Measurements from ENCODE around the gene B3GAT1. TPM values are rescaled to one million over a fixed set of nuclear protein-coding genes. Genes with fewer than 3 reads are reported as not detected.

The B3GAT1 gene
- total RNA-seq, 2 experiments from 2014 or later, result 0.11 to 0.21 TPM

DNA sequence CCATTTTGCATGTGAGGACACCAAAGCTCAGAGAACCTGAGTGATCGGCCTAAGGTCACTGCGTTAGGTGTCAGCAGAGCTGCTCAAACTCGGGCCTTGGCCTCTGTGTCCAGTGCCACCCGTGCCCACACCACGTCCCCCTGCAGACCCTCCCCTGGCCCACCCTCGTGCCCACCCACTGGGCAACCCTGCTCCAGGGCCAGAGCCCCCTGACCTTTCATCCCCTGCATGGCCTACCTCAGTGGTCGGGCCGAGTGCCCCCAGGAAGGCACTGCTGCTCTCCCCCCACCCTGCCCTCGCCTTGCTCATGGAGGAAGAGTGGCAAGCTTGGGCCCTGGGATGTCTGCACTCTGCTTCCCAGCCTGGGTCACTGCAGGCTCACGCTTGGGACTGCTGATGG, 17.7 kb downstream of the B3GAT1 start:
- DNase-seq, result no peak
- no peaks in the 10 kb centered on the region for H3K4me1 Mint-ChIP-seq
- H3K36me3 Mint-ChIP-seq (ENCODE audit: low read depth), result no peaks in the 10 kb centered on the region
- peaks cover 2% of the 10 kb centered on the region for H3K27me3 Mint-ChIP-seq
- no peak for ATAC-seq
- ChIA-PET POLR2A (no interaction called here), CTCF (no interaction called here)
- intact Hi-C loops (cut with DNase I, micrococcal nuclease), result no loop called here
- H3K9me3 Mint-ChIP-seq (ENCODE audit: low read depth), result no peaks in the 10 kb centered on the region
- no peak overlapping the region for H3K4me3 Mint-ChIP-seq
- H3K27ac Mint-ChIP-seq, result no peak overlapping the region

DNA sequence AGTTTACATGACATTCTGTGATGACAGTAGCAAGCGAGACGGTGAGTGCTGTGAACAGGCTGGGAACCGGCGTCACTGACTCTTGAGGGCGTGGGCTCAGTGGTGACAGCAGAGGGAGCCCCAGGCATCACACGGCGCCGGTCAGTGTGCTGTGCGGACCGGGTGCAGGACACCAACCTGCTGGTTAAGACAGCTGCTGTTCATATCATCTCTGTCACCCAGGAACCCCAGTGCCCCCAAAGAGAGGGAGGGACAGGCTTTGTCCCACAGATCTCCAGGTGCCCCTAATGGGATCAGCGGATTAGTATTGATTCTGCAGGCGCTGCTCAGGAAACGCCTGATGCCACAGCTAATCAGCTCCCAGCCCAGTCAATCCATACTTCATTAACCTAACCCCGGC, 18.4 kb downstream of the B3GAT1 start:
- ATAC-seq (no peak), DNase-seq (no peak)
- Mint-ChIP-seq H3K27ac (no peak overlapping the region), H3K9me3 (ENCODE audit: low read depth) (no peaks in the 10 kb centered on the region), H3K4me1 (no peaks in the 10 kb centered on the region), H3K4me3 (no peak overlapping the region), H3K36me3 (ENCODE audit: low read depth) (no peaks in the 10 kb centered on the region), H3K27me3 (peaks cover 2% of the 10 kb centered on the region)
- ChIA-PET POLR2A (no interaction called here), CTCF (no interaction called here)
- intact Hi-C loops (cut with DNase I, micrococcal nuclease), result no loop called here

DNA sequence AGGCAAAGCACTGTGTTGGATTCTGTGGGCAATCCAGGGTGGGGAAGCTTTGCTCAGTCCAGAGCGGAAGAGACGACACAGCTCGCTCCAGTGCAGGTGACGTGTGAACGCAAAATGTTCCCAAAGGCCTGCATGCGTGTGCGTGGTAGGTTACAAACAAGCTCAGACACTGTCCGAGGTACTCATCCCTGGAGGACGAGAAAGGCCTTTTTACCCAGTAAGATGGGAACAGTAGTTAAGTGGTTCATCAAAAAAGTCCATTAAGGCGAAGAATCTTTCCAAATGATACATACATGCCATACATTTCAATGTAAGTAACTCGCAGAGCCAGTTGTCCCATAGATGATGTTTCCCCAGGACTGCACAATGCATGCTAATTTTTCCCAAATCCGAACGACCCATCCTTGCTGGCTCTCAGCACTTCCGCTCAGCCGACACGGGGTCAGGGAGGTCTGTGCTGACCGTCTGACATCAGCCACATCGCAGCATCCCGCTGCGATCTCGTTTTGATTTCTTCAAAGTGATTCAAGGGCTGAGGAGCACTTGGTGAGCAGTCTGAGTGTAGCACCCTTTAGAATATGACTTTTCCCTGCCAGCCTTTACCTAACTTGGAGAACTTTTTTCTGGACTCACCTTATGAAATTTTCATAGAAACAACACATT, 19.0 kb downstream of the B3GAT1 start:
- Mint-ChIP-seq H3K36me3 (ENCODE audit: low read depth) (no peaks in the 10 kb centered on the region), H3K27me3 (peaks cover 2% of the 10 kb centered on the region), H3K9me3 (ENCODE audit: low read depth) (no peaks in the 10 kb centered on the region), H3K27ac (no peak overlapping the region), H3K4me1 (no peaks in the 10 kb centered on the region), H3K4me3 (no peak overlapping the region)
- ATAC-seq, result no peak
- CTCF ChIA-PET, result no interaction called here
- no peak for DNase-seq
- POLR2A ChIA-PET, result no interaction called here
- intact Hi-C loops (cut with DNase I, micrococcal nuclease), result no loop called here

DNA sequence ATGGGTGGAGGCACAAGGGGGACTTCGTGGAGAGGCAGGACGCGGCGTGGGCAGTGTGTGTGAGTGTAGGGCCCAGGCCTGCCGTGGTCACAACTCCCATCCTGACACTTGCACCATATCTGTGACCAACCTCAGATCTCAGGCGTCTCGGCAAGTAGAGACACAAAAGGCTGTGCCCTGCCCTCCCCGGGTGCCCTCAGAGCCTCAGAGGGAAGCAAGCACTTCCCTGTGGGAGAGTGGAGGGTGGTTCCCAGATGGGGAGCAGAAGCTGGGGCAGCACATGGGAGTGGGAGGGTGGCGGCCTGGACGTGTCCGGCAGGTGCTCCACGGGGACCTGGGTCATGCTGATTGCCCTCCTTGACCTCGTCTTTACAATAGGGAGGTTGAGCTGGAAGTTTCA, 20.4 kb downstream of the B3GAT1 start:
- Mint-ChIP-seq H3K36me3 (ENCODE audit: low read depth) (no peaks in the 10 kb centered on the region), H3K9me3 (ENCODE audit: low read depth) (no peaks in the 10 kb centered on the region), H3K4me1 (peaks cover 7% of the 10 kb centered on the region), H3K4me3 (no peak overlapping the region), H3K27ac (no peak overlapping the region), H3K27me3 (peaks cover 5% of the 10 kb centered on the region)
- no peak for DNase-seq
- POLR2A ChIA-PET, result no interaction called here
- CTCF ChIA-PET, result interaction anchor here (0.5 to 0.6 kb wide), 3 partner anchors 9 to 374 kb away, joined by 3 to 4 read pairs (median 3); no protein-coding TSS in a partner anchor
- intact Hi-C loops (cut with DNase I, micrococcal nuclease), result no loop called here
- ATAC-seq, result no peak

DNA sequence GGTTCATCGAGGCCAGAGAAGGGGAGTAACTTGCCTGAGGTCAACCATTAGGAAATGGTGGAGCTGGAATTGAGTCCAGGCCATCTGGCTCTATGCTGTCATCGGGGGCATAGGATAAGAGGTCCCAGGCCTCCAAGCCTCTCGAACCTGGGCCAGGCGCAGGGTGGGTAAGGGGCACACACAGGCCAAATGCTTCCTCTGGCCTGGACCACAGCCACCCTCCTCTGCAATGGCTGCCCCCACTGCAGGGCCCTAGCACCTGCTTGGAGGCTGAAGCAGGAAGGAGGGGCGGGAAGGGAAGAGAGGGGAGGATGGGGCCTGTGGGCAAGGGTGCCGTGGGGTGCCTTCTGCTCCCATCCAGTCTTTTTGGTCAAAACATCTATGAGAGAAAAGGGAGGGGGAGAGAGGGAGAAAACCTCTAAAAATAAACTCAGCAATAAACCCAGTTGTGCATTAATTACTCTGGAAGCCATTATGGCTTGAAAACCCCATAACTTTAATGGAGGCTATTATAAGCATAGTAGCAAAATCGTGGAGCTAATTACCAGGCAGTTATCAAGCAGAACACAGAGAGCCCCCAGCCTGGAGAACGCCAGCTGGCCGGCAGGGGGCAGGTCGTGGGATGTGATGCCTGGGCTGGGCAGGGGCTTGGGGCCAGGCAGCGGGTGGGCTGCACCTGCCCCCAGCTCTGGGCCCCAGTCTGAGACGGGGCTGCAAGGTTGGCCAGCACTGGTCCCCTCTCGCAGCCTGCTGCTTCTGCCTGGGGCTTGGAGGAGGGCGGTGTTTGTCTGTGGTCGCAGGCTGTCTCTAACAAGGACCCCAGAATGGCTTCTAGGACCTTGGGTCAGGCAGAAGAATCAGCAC, 21.1 kb downstream of the B3GAT1 start:
- ChIA-PET POLR2A (interaction anchor here (0.6 kb wide), 1 partner anchor 136 kb away, joined by 3 read pairs; no protein-coding TSS in a partner anchor), CTCF (interaction anchor here (0.5 kb wide), 1 partner anchor 117 kb away, joined by 3 read pairs; no protein-coding TSS in a partner anchor)
- Mint-ChIP-seq H3K9me3 (ENCODE audit: low read depth) (no peaks in the 10 kb centered on the region), H3K4me3 (no peak overlapping the region), H3K36me3 (ENCODE audit: low read depth) (no peaks in the 10 kb centered on the region), H3K4me1 (peaks cover 15% of the 10 kb centered on the region), H3K27ac (no peak overlapping the region), H3K27me3 (peaks cover 6% of the 10 kb centered on the region)
- no peak for DNase-seq
- no peak for ATAC-seq
- intact Hi-C loops (cut with DNase I, micrococcal nuclease), result no loop called here

DNA sequence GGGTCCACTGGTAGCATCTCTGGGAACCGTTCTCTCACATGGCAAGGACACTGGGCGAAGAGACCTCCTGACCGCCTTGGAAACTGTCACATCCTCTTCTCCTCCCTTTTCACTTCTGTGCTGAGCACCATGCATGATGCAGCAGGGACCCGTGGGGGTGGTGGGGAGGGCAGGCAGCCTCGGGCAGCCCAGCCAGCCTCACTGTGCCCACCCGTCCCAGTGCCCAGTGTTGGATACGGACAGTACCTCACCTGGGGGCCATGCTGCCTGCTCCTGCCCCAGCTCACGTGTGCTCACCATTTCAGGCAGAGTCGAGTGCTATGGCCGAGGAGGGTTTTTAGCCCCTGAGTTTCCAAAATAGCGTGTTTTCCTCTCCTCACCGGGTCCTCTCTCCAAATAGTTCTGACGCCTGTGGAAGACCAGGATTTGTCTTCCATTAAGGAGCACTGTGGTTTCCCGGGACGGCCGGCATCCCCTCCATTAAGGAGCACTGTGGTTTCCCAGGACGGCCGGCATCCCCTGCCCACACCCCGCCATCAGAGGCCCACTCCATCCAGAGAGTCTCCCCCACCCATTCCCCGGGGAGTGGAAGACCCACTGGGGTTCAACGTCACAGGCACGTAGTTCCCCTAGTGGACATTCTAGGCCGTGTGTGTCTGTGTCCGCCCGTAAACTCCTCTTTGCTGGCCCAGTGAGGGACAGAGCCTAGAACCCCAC, 22.4 kb downstream of the B3GAT1 start:
- intact Hi-C loops (cut with DNase I, micrococcal nuclease), result no loop called here
- H3K27ac Mint-ChIP-seq, result no peak overlapping the region
- no peaks in the 10 kb centered on the region for H3K9me3 Mint-ChIP-seq (ENCODE audit: low read depth)
- DNase-seq (no peak), ATAC-seq (no peak)
- H3K36me3 Mint-ChIP-seq (ENCODE audit: low read depth), result no peaks in the 10 kb centered on the region
- peaks cover 10% of the 10 kb centered on the region for H3K27me3 Mint-ChIP-seq
- CTCF ChIA-PET, result no interaction called here
- peaks cover 17% of the 10 kb centered on the region for H3K4me1 Mint-ChIP-seq
- POLR2A ChIA-PET, result interaction anchor here (0.6 kb wide), 1 partner anchor 614 kb away, joined by 3 read pairs; no protein-coding TSS in a partner anchor
- H3K4me3 Mint-ChIP-seq, result no peak overlapping the region

DNA sequence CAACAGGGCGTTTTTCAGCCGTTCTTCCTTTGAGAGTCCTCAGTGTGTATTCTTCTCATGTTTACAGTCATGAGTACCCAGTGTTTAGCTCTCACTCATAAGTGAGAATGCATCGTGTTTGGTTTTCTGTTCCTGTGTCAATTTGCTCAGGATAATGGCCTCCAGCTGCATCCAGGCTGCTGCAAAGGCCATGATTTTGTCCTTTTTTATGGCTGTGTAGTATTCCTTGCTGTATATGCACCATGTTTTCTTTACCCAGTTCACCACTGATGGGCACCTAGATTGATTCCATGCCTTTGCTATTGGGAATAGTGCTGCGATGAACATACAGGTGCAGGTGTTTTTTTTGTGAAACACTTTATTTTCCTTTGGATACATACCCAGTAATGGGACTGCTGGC, 23.5 kb downstream of the B3GAT1 start:
- Mint-ChIP-seq H3K4me1 (peaks cover 17% of the 10 kb centered on the region), H3K9me3 (ENCODE audit: low read depth) (no peaks in the 10 kb centered on the region), H3K36me3 (ENCODE audit: low read depth) (no peaks in the 10 kb centered on the region), H3K27me3 (peaks cover 11% of the 10 kb centered on the region), H3K4me3 (no peak overlapping the region), H3K27ac (no peak overlapping the region)
- ChIA-PET POLR2A (interaction anchor here (0.6 kb wide), 1 partner anchor 616 kb away, joined by 3 read pairs; no protein-coding TSS in a partner anchor), CTCF (no interaction called here)
- intact Hi-C loops (cut with DNase I, micrococcal nuclease), result no loop called here
- no peak for ATAC-seq
- DNase-seq, result no peak

DNA sequence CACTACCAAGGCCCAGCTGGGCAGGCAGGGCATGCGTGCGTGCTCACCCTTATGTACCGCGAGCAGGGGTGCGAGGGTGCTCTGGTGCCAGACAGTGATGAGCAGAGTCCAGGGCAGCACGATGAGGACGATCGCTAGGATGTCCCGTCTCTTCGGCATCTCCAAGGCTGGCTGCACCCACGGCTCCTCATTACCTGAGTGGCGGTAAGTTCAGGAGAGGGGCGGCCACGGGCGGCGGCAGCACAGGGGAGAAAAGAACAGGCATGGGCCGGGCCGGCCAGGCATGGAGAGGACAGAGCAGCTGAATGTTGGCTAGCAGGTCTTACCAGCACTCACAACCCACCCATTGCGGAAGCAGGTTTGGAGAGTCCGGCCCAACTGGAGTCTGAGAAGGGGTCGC, 24.5 kb downstream of the B3GAT1 start:
- ChIA-PET POLR2A (no interaction called here), CTCF (interaction anchor here (0.7 kb wide), 1 partner anchor 60 kb away, joined by 3 read pairs; no protein-coding TSS in a partner anchor)
- H3K36me3 Mint-ChIP-seq (ENCODE audit: low read depth), result no peaks in the 10 kb centered on the region
- H3K4me3 Mint-ChIP-seq, result no peak overlapping the region
- no peaks in the 10 kb centered on the region for H3K9me3 Mint-ChIP-seq (ENCODE audit: low read depth)
- peaks cover 11% of the 10 kb centered on the region for H3K27me3 Mint-ChIP-seq
- no peak for ATAC-seq
- intact Hi-C loops (cut with DNase I, micrococcal nuclease), result no loop called here
- H3K4me1 Mint-ChIP-seq, result peaks cover 17% of the 10 kb centered on the region
- DNase-seq, result no peak
- no peak overlapping the region for H3K27ac Mint-ChIP-seq

DNA sequence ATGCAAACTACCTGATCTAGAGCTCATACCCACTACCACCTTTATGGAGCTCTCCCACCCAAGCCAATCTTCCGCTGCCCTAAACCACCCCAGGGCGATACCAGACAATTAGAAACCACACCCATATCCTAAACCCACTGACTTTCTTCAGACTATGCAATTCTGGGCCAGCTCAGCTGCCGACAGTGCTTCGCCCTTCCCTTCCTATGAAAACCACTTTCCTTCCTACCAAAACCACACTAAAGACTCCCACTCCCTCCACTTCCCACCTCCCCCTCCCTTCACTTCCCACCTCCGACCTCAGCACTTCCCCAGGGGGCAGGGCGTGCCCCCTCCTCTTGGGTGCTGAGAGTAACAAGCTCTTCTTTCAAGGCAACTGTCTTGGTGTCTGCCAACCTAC, 25.1 kb downstream of the B3GAT1 start:
- Mint-ChIP-seq H3K4me1 (peaks cover 17% of the 10 kb centered on the region), H3K27me3 (peaks cover 11% of the 10 kb centered on the region), H3K36me3 (ENCODE audit: low read depth) (no peaks in the 10 kb centered on the region), H3K4me3 (no peak overlapping the region), H3K27ac (no peak overlapping the region), H3K9me3 (ENCODE audit: low read depth) (no peaks in the 10 kb centered on the region)
- ATAC-seq (no peak), DNase-seq (no peak)
- intact Hi-C loops (cut with DNase I, micrococcal nuclease), result no loop called here
- ChIA-PET CTCF (interaction anchor here (0.6 to 0.9 kb wide), 4 partner anchors 20 to 165 kb away, joined by 3 read pairs; no protein-coding TSS in a partner anchor), POLR2A (no interaction called here)

DNA sequence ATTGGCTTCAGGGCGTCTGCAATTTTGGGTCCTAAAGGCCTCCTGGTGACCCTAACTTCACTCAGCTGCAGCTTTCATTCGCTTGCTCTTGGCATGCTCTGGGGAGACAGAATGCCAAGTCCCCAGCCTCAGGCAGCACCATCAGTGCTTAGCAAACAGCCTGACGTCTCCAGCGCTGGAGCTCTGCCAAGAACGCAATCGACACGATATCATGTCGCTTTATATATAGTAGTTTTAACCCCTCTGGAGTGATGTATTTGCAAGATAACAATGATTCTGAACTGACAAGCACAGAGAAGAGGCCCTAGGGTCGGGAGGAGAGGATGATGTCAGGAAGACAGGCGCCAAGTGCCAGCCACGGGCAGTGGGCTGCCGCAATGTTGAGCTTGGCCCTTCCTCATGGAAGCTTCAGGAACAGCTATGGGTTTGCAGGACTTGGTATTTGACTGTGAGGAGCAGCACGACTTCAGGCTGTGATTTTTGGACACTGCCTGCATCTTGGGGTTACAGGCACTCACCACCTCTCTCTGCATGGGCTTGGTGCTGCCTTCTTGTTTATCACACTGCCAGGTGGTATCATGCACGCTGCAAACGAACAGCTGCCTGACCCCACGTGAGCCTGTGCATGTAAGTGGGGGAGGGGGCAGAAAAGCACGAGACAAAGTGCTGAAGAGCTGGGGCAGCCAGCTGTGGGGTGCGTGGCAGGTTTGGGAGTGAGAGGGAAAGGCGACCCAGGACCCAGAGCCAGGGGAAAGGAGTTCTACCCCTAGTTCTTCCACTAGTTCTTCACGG, 26.1 kb downstream of the B3GAT1 start:
- POLR2A ChIA-PET, result no interaction called here
- no peaks in the 10 kb centered on the region for H3K36me3 Mint-ChIP-seq (ENCODE audit: low read depth)
- H3K9me3 Mint-ChIP-seq (ENCODE audit: low read depth), result no peaks in the 10 kb centered on the region
- no peak for ATAC-seq
- peaks cover 17% of the 10 kb centered on the region for H3K4me1 Mint-ChIP-seq
- intact Hi-C loops (cut with DNase I, micrococcal nuclease), result no loop called here
- no peak overlapping the region for H3K27ac Mint-ChIP-seq
- CTCF ChIA-PET, result interaction anchor here (0.9 kb wide), 1 partner anchor 21 kb away, joined by 3 read pairs; no protein-coding TSS in a partner anchor
- DNase-seq, result no peak
- H3K27me3 Mint-ChIP-seq, result peaks cover 11% of the 10 kb centered on the region
- no peak overlapping the region for H3K4me3 Mint-ChIP-seq

DNA sequence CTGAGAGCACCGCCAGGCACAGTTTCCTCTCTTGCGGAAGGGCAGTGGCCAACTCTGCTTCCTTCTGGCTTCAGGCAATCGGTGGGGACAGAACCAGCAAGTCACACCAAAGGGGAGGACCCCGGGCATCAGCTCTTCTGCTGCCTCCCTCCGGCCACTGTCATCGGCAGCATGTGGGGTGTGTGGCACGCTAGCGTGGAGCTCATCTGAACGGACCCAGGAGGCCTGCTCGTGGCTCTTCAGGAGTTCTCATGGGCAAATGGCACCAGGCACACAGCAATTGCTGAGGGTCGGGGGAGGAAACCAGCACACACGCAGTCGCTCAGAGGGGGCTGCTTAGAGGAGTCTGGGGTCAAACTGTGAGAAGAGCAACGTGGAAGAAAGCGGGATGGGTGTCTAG, 26.9 kb downstream of the B3GAT1 start:
- Mint-ChIP-seq H3K4me3 (no peak overlapping the region), H3K27me3 (peaks cover 11% of the 10 kb centered on the region), H3K9me3 (ENCODE audit: low read depth) (no peaks in the 10 kb centered on the region), H3K4me1 (peaks cover 17% of the 10 kb centered on the region), H3K36me3 (ENCODE audit: low read depth) (no peaks in the 10 kb centered on the region), H3K27ac (no peak overlapping the region)
- POLR2A ChIA-PET, result no interaction called here
- intact Hi-C loops (cut with DNase I, micrococcal nuclease), result no loop called here
- no peak for DNase-seq
- CTCF ChIA-PET, result no interaction called here
- ATAC-seq, result no peak
